GM23338 (cell line): ENCODE data around the gene ALCAM. TPM values are rescaled to one million over a fixed set of nuclear protein-coding genes. Genes with fewer than 3 reads are reported as not detected.

Experiments used
- ATAC-seq: fragments of 200-7000 bp; cut with Tn5 transposase; 3 replicates; pipeline ENCODE4 v1.9.1; 2020
- DNase-seq: peaks from one replicate; pipeline ENCODE4 v3.0.0-alpha.2; 2015; ENCODE audit warnings: low spot score
- H2AFZ ChIP-seq: fragments of 200-600 bp; sonication (generic); 2 replicates; pipeline ENCODE4 v1.8.0; 2016; ENCODE audit warnings: antibody characterized with exemption, mild to moderate bottlenecking, moderate library complexity
- H3F3A ChIP-seq: fragments of 200-600 bp; sonication (generic); replicated peaks from 2 replicates; pipeline ENCODE4 v1.8.0; 2017; ENCODE audit warnings: antibody characterized with exemption, mixed run types, low read depth
- H3K27ac ChIP-seq: fragments of 200-600 bp; sonication (generic); 2 replicates; pipeline ENCODE4 v1.6.1; 2016; ENCODE audit warnings: low read depth
- H3K27me3 ChIP-seq: fragments of 200-600 bp; sonication (generic); 2 replicates; pipeline ENCODE4 v1.8.0; 2016; ENCODE audit warnings: mild to moderate bottlenecking, mixed run types, moderate library complexity; ENCODE audit not compliant: insufficient read depth
- H3K36me3 ChIP-seq: fragments of 200-600 bp; sonication (generic); 2 replicates; pipeline ENCODE4 v1.8.0; 2016; ENCODE audit warnings: mild to moderate bottlenecking; ENCODE audit not compliant: insufficient read depth
- H3K4me1 ChIP-seq: fragments of 200-600 bp; sonication (generic); 2 replicates; pipeline ENCODE4 v1.8.0; 2016; ENCODE audit warnings: mild to moderate bottlenecking, moderate library complexity; ENCODE audit not compliant: insufficient read depth
- H3K4me2 ChIP-seq: fragments of 200-600 bp; sonication (generic); 2 replicates; pipeline ENCODE4 v1.7.1; 2017; ENCODE audit warnings: mixed run types
- H3K4me3 ChIP-seq: fragments of 200-600 bp; sonication (generic); 2 replicates; pipeline ENCODE4 v1.6.1; 2016; ENCODE audit warnings: mixed run types
- H3K79me2 ChIP-seq: fragments of 200-600 bp; sonication (generic); replicated peaks from 2 replicates; pipeline ENCODE4 v1.8.0; 2017; ENCODE audit warnings: mild to moderate bottlenecking; ENCODE audit not compliant: insufficient read depth
- H3K9me2 ChIP-seq: fragments of 200-600 bp; sonication (generic); 2 replicates; pipeline ENCODE4 v1.8.0; 2017; ENCODE audit not compliant: insufficient read depth
- H4K20me1 ChIP-seq: fragments of 200-600 bp; sonication (generic); replicated peaks from 2 replicates; pipeline ENCODE4 v1.8.0; 2017; ENCODE audit warnings: mild to moderate bottlenecking; ENCODE audit not compliant: insufficient read depth
- H3K27ac Mint-ChIP-seq: 2 replicates; pipeline ENCODE4 v1.8.0; 2020; ENCODE audit warnings: inconsistent platforms, mild to moderate bottlenecking, moderate library complexity, mixed read lengths
- H3K27me3 Mint-ChIP-seq: 3 replicates; pipeline ENCODE4 v1.8.0; 2022; ENCODE audit warnings: low read depth, mild to moderate bottlenecking, moderate library complexity, mixed read lengths, inconsistent platforms; ENCODE audit not compliant: insufficient read depth, poor library complexity
- H3K36me3 Mint-ChIP-seq: 3 replicates; pipeline ENCODE4 v1.8.0; 2021; ENCODE audit warnings: low read depth, mild to moderate bottlenecking, inconsistent platforms, moderate library complexity, mixed read lengths
- H3K4me1 Mint-ChIP-seq: 3 replicates; pipeline ENCODE4 v1.8.0; 2020; ENCODE audit warnings: mild to moderate bottlenecking, inconsistent platforms, mixed read lengths
- H3K4me3 Mint-ChIP-seq: 3 replicates; pipeline ENCODE4 v1.8.0; 2021; ENCODE audit warnings: moderate library complexity, mild to moderate bottlenecking, inconsistent platforms, mixed read lengths
- H3K9me3 Mint-ChIP-seq: 3 replicates; pipeline ENCODE4 v1.8.0; 2020; ENCODE audit warnings: moderate library complexity, mild to moderate bottlenecking, inconsistent platforms, mixed read lengths
- EZH2 ChIP-seq: fragments of 200-600 bp; sonication (generic); IDR thresholded peaks from one replicate; pipeline ENCODE4 v1.8.0; 2017; ENCODE audit warnings: antibody characterized with exemption, mild to moderate bottlenecking, low read depth; ENCODE audit not compliant: unreplicated experiment
- JUNB ChIP-seq: IDR thresholded peaks from one replicate; pipeline ENCODE4 v1.6.1; 2016; ENCODE audit warnings: antibody characterized with exemption; ENCODE audit not compliant: unreplicated experiment
- NANOG ChIP-seq: IDR thresholded peaks from 2 replicates; pipeline ENCODE4 v1.6.1; 2016; ENCODE audit warnings: antibody characterized with exemption, borderline replicate concordance
- STAT1 ChIP-seq: IDR thresholded peaks from one replicate; pipeline ENCODE4 v1.6.1; 2016; ENCODE audit warnings: antibody characterized with exemption; ENCODE audit not compliant: unreplicated experiment
- ZNF114 ChIP-seq: fragments of 250-450 bp; sonication (Bioruptor Pico); IDR thresholded peaks from 2 replicates; pipeline ENCODE4 v1.5.0; 2020; ENCODE audit warnings: mild to moderate bottlenecking, moderate library complexity
- ZNF462 ChIP-seq: fragments of 250-450 bp; sonication (Bioruptor Pico); IDR thresholded peaks from 2 replicates; pipeline ENCODE4 v1.5.0; 2020; ENCODE audit warnings: mild to moderate bottlenecking, moderate library complexity
- polyA plus RNA-seq: library from polyadenylated mRNA; unstranded; fragments of >200 nt; fragmentation: Nextera tagmentation; extraction: Ambion mirVana; gene quantifications from 2 replicates; pipeline ENCODE4 v1.2.1, GENCODE V29; 2016
- total RNA-seq: library from RNA; depleted of rRNA; stranded (reverse); fragments of >200 nt; shearing (Covaris generic); gene quantifications from 2 replicates; pipeline ENCODE4 v1.2.3, GENCODE V29; 2014
- TF ChIP-seq, protein P1 (sequence below): IDR thresholded peaks from one replicate; pipeline ENCODE4 v1.6.1; 2018; ENCODE audit warnings: antibody characterized with exemption; ENCODE audit not compliant: unreplicated experiment
- TF ChIP-seq, protein P2 (sequence below): IDR thresholded peaks from 2 replicates; pipeline ENCODE4 v1.6.1; 2016; ENCODE audit warnings: antibody characterized with exemption

The ALCAM gene
- total and polyA plus RNA-seq, 2 experiments from 2014 or later = 11.3 to 36.0 TPM

- TF ChIP-seq EZH2 (no peak), NANOG (no peak), STAT1 (no peak), JUNB (no peak)
- TF ChIP-seq, protein P1, sequence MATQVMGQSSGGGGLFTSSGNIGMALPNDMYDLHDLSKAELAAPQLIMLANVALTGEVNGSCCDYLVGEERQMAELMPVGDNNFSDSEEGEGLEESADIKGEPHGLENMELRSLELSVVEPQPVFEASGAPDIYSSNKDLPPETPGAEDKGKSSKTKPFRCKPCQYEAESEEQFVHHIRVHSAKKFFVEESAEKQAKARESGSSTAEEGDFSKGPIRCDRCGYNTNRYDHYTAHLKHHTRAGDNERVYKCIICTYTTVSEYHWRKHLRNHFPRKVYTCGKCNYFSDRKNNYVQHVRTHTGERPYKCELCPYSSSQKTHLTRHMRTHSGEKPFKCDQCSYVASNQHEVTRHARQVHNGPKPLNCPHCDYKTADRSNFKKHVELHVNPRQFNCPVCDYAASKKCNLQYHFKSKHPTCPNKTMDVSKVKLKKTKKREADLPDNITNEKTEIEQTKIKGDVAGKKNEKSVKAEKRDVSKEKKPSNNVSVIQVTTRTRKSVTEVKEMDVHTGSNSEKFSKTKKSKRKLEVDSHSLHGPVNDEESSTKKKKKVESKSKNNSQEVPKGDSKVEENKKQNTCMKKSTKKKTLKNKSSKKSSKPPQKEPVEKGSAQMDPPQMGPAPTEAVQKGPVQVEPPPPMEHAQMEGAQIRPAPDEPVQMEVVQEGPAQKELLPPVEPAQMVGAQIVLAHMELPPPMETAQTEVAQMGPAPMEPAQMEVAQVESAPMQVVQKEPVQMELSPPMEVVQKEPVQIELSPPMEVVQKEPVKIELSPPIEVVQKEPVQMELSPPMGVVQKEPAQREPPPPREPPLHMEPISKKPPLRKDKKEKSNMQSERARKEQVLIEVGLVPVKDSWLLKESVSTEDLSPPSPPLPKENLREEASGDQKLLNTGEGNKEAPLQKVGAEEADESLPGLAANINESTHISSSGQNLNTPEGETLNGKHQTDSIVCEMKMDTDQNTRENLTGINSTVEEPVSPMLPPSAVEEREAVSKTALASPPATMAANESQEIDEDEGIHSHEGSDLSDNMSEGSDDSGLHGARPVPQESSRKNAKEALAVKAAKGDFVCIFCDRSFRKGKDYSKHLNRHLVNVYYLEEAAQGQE = no peak
- TF ChIP-seq, protein P2, sequence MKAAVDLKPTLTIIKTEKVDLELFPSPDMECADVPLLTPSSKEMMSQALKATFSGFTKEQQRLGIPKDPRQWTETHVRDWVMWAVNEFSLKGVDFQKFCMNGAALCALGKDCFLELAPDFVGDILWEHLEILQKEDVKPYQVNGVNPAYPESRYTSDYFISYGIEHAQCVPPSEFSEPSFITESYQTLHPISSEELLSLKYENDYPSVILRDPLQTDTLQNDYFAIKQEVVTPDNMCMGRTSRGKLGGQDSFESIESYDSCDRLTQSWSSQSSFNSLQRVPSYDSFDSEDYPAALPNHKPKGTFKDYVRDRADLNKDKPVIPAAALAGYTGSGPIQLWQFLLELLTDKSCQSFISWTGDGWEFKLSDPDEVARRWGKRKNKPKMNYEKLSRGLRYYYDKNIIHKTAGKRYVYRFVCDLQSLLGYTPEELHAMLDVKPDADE = no peak
These were observed 171.8 kb downstream of the ALCAM start (continued) for GRCh38 chr3:105538483-105538882.

GRCh38 chr3:105539897-105540296, 173.2 kb downstream of the ALCAM start:
- TF ChIP-seq STAT1 = no peak
- TF ChIP-seq EZH2 = no peak
- no peak for TF ChIP-seq ZNF114 (CRISPR knock-in tag)
- no peak for TF ChIP-seq ZNF462 (CRISPR knock-in tag)
- TF ChIP-seq, protein P2 = no peak

More at GRCh38 chr3:105539897-105540296, 173.2 kb downstream of the ALCAM start:
- Mint-ChIP-seq H3K27me3 (peaks cover 2% of the 10 kb centered on the region), H3K27ac (no peak overlapping the region), H3K4me3 (no peak overlapping the region), H3K9me3 (no peaks in the 10 kb centered on the region), H3K36me3 (no peaks in the 10 kb centered on the region), H3K4me1 (no peaks in the 10 kb centered on the region; the same call in 2 of the 3 replicates)
- H3K9me2 ChIP-seq = no peaks in the 10 kb centered on the region
- H3K36me3 ChIP-seq = no peaks in the 10 kb centered on the region
- no peak overlapping the region for H2AFZ ChIP-seq
- H3K79me2 ChIP-seq = no peaks in the 10 kb centered on the region
- no peak overlapping the region for H3K4me2 ChIP-seq
- no peaks in the 10 kb centered on the region for H3F3A ChIP-seq
- H3K27ac ChIP-seq = no peak overlapping the region
- H4K20me1 ChIP-seq = no peaks in the 10 kb centered on the region
- H3K4me1 ChIP-seq = no peaks in the 10 kb centered on the region
- no peak for DNase-seq
- no peak for ATAC-seq
- H3K4me3 ChIP-seq = no peak overlapping the region
- no peaks in the 10 kb centered on the region for H3K27me3 ChIP-seq
